A673 (cell line): Measurements from ENCODE around the gene KIAA1328.

Experiments
- CTCF ChIP-seq: fragments of 300-800, 200-600 bp; sonication (generic); conservative IDR thresholded peaks from 2 replicates; pipeline ENCODE4 v1.5.1; 2017; ENCODE audit warnings: low read depth, mild to moderate bottlenecking, antibody characterized with exemption, low read length, moderate library complexity, mixed read lengths
- EZH2 ChIP-seq: fragments of 200-600 bp; sonication (generic); IDR thresholded peaks from 2 replicates; pipeline ENCODE4 v1.6.1; 2017; ENCODE audit warnings: borderline replicate concordance, low read depth, mild to moderate bottlenecking, mixed read lengths, antibody characterized with exemption, low read length; ENCODE audit not compliant: poor library complexity, severe bottlenecking

DNA sequence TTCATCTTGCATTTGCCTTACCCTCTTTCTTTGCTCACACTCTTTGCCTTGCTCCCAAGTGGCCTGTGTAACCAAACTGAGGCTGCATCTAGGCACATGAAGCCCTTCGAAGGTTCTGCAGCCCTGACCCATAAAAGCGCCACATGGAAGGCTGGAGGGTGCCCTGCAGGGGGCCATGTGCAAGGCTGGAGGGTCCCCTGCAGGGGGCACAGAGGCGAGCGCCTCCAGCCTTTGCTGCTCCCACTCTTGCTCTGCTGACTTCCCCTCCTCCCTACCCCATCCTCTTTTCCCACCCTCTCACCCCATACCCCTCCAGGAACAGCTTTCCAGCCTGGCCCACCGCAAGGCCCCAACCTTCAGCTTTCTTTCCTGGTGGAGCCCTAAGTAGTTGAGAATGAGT is 419.4 kb downstream of the KIAA1328 start:
- TF ChIP-seq EZH2 (no peak), CTCF (no peak)
